H1 (cell line): ENCODE results near the gene MYH13. TPM values are rescaled to one million over a fixed set of nuclear protein-coding genes. Genes with fewer than 3 reads are reported as not detected.

Experiments
- CTCF ChIA-PET: fragments of 300-600 bp; sonication (Branson Sonifier 250); formaldehyde crosslinking; loops from one replicate; lab custom pipeline; 2021; ENCODE audit not compliant: partially characterized antibody; lab: Charles Lee
- POLR2A ChIA-PET: fragments of 300-600 bp; sonication (Branson Sonifier 250); formaldehyde crosslinking; loops from one replicate; lab custom pipeline; 2021; ENCODE audit warnings: inconsistent platforms; ENCODE audit not compliant: partially characterized antibody; lab: Charles Lee
- DNase-seq, 2 experiments: peaks; one replicate each; pipeline versions ENCODE4 v3.0.0 to v3.0.0-alpha.2; 2010 to 2022; ENCODE audit warnings: low spot score in 2 of 2, low read depth in 1 of 2, mixed read lengths in 1 of 2
- FAIRE-seq: peaks from 2 replicates; lab custom pipeline; 2011; peaks lifted over from hg19 to GRCh38; lab: Jason Lieb, UNC
- H2AFZ ChIP-seq: 2 replicates; pipeline ENCODE4 v1.8.1; 2012; ENCODE audit warnings: low read length, inconsistent platforms
- H2AK5ac ChIP-seq: 2 replicates; pipeline ENCODE4 v1.6.1; 2013; ENCODE audit warnings: low read depth, low read length
- H2BK120ac ChIP-seq: replicated peaks from 2 replicates; pipeline ENCODE3; 2013; ENCODE audit warnings: low read depth, low read length, inconsistent platforms
- H2BK12ac ChIP-seq: 2 replicates; pipeline ENCODE4 v1.6.1; 2013; ENCODE audit warnings: low read depth, low read length
- H2BK15ac ChIP-seq: 2 replicates; pipeline ENCODE4 v1.6.1; 2013; ENCODE audit warnings: low read length
- H2BK20ac ChIP-seq: 2 replicates; pipeline ENCODE4 v1.6.1; 2013; ENCODE audit warnings: low read length
- H2BK5ac ChIP-seq: 2 replicates; pipeline ENCODE4 v1.6.1; 2013; ENCODE audit warnings: low read depth, low read length
- H3K14ac ChIP-seq: 2 replicates; pipeline ENCODE4 v1.6.1; 2013; ENCODE audit warnings: inconsistent platforms; ENCODE audit not compliant: insufficient read length
- H3K18ac ChIP-seq: 2 replicates; pipeline ENCODE4 v1.6.1; 2013; ENCODE audit warnings: low read length; ENCODE audit errors: extremely low read depth
- H3K23ac ChIP-seq: 2 replicates; pipeline ENCODE4 v1.6.1; 2013; ENCODE audit warnings: inconsistent platforms; ENCODE audit not compliant: insufficient read length
- H3K23me2 ChIP-seq: 2 replicates; pipeline ENCODE4 v1.6.1; 2013; ENCODE audit warnings: low read depth, low read length
- H3K27ac ChIP-seq: 2 replicates; pipeline ENCODE4 v1.6.1; 2011; ENCODE audit warnings: low read depth, low read length, inconsistent platforms
- H3K27me3 ChIP-seq, 4 experiments: replicated peaks in 1 of 4; 1 replicate in 1 of 4; 2 replicates in 3 of 4; pipeline versions ENCODE4 v1.6.1 to v1.8.1; 2011 to 2013; ENCODE audit warnings: low read length in 3 of 4, mild to moderate bottlenecking in 3 of 4, inconsistent platforms in 2 of 4, mixed read lengths in 2 of 4, moderate library complexity in 1 of 4; ENCODE audit not compliant: control insufficient read depth in 3 of 4, insufficient read depth in 3 of 4; ENCODE audit errors: extremely low read depth in 1 of 4
- H3K36me3 ChIP-seq, 4 experiments: 2 replicates each; pipeline versions ENCODE4 v1.6.1 to v1.8.1; 2011 to 2013; ENCODE audit warnings: mild to moderate bottlenecking in 4 of 4, low read length in 3 of 4, moderate library complexity in 2 of 4, control low read depth in 1 of 4, inconsistent platforms in 1 of 4; ENCODE audit not compliant: insufficient read depth in 4 of 4, control insufficient read depth in 2 of 4
- H3K4ac ChIP-seq: replicated peaks from 2 replicates; pipeline ENCODE3; 2013; ENCODE audit warnings: low read length, low read depth, mixed read lengths, inconsistent platforms; ENCODE audit not compliant: insufficient read length
- H3K4me1 ChIP-seq, 4 experiments: replicated peaks in 1 of 4; 1 replicate in 1 of 4; 2 replicates in 3 of 4; pipeline versions ENCODE4 v1.6.1 to v1.8.1; 2011 to 2013; ENCODE audit warnings: low read length in 3 of 4, inconsistent platforms in 2 of 4, mixed read lengths in 1 of 4; ENCODE audit not compliant: insufficient read depth in 4 of 4, control insufficient read depth in 3 of 4
- H3K4me2 ChIP-seq, 2 experiments: 2 replicates each; pipeline versions ENCODE4 v1.6.1 to v1.8.1; 2011 to 2013; ENCODE audit warnings: low read depth in 2 of 2, low read length in 2 of 2, control low read depth in 1 of 2, inconsistent platforms in 1 of 2, mild to moderate bottlenecking in 1 of 2; ENCODE audit not compliant: insufficient read depth in 1 of 2
- H3K4me3 ChIP-seq, 4 experiments: fragments of 200-600, 300-600 bp in 1 of 4; sonication (generic), shearing (Covaris generic), sonication (Bioruptor Twin) in 1 of 4; 2 replicates each; pipeline versions ENCODE4 v1.5.1 to v1.8.1; 2011 to 2016; ENCODE audit warnings: low read length in 4 of 4, low read depth in 3 of 4, control low read depth in 2 of 4, inconsistent platforms in 2 of 4, mild to moderate bottlenecking in 2 of 4, mixed read lengths in 1 of 4, moderate library complexity in 1 of 4; ENCODE audit not compliant: insufficient read depth in 2 of 4; ENCODE audit errors: extremely low read depth in 1 of 4
- H3K56ac ChIP-seq: replicated peaks from 2 replicates; pipeline ENCODE3; 2013; ENCODE audit warnings: low read depth, mild to moderate bottlenecking, mixed read lengths, low read length, inconsistent platforms; ENCODE audit not compliant: insufficient read length
- H3K79me1 ChIP-seq: 2 replicates; pipeline ENCODE4 v1.6.1; 2013; ENCODE audit warnings: low read depth, low read length, control low read depth
- H3K79me2 ChIP-seq, 2 experiments: 2 replicates each; pipeline versions ENCODE4 v1.6.1 to v1.8.1; 2012 to 2013; ENCODE audit warnings: low read length in 2 of 2, mild to moderate bottlenecking in 2 of 2, inconsistent platforms in 1 of 2; ENCODE audit not compliant: insufficient read depth in 2 of 2, control insufficient read depth in 1 of 2
- H3K9ac ChIP-seq, 4 experiments: replicated peaks in 1 of 4; 1 replicate in 1 of 4; 2 replicates in 3 of 4; pipeline versions ENCODE4 v1.6.1 to v1.8.1; 2011 to 2013; ENCODE audit warnings: low read depth in 3 of 4, low read length in 3 of 4, control low read depth in 2 of 4, mild to moderate bottlenecking in 2 of 4, moderate library complexity in 2 of 4, inconsistent platforms in 1 of 4; ENCODE audit errors: extremely low read depth in 1 of 4
- H3K9me3 ChIP-seq, 2 experiments: 2 replicates each; pipeline versions ENCODE4 v1.6.1 to v1.8.1; 2012 to 2013; ENCODE audit warnings: mild to moderate bottlenecking in 2 of 2, moderate library complexity in 2 of 2, control low read depth in 1 of 2, inconsistent platforms in 1 of 2, low read depth in 1 of 2, low read length in 1 of 2, mixed read lengths in 1 of 2; ENCODE audit not compliant: insufficient read depth in 2 of 2
- H4K20me1 ChIP-seq, 2 experiments: replicated peaks in 1 of 2; 2 replicates each; pipeline versions ENCODE3 to v1.8.1; 2011 to 2013; ENCODE audit warnings: inconsistent platforms in 2 of 2, low read length in 2 of 2, mild to moderate bottlenecking in 1 of 2; ENCODE audit not compliant: insufficient read depth in 2 of 2, control insufficient read depth in 1 of 2
- H4K5ac ChIP-seq: 2 replicates; pipeline ENCODE4 v1.6.1; 2013; ENCODE audit warnings: low read length, low read depth, mixed read lengths, inconsistent platforms; ENCODE audit not compliant: insufficient read length
- H4K8ac ChIP-seq: 2 replicates; pipeline ENCODE4 v1.8.0; 2013; ENCODE audit warnings: mild to moderate bottlenecking, moderate library complexity, low read length, inconsistent platforms; ENCODE audit not compliant: insufficient read depth; ENCODE audit errors: extremely low read depth
- H4K91ac ChIP-seq: replicated peaks from 2 replicates; pipeline ENCODE3; 2013; ENCODE audit warnings: low read length, mixed read lengths, inconsistent platforms; ENCODE audit not compliant: insufficient read length
- CBX5 ChIP-seq: fragments of 300-800, 300-1000 bp; sonication (generic); IDR thresholded peaks from 2 replicates; pipeline ENCODE4 v1.7.1; 2016; ENCODE audit warnings: antibody characterized with exemption, low read length, low read depth
- EGR1 ChIP-seq: IDR thresholded peaks from 2 replicates; pipeline ENCODE4 v1.6.1; 2011; ENCODE audit warnings: low read depth, low read length, borderline replicate concordance
- HDAC6 ChIP-seq: IDR thresholded peaks from one replicate; pipeline ENCODE4 v1.7.1; 2012; ENCODE audit warnings: low read depth, mild to moderate bottlenecking, inconsistent platforms, low read length, moderate library complexity
- PHF8 ChIP-seq: fragments of 200-600 bp; sonication (generic); conservative IDR thresholded peaks from 2 replicates; pipeline ENCODE4 v1.7.1; 2012; ENCODE audit warnings: low read depth, mild to moderate bottlenecking, inconsistent platforms, low read length, moderate library complexity
- SP2 ChIP-seq: IDR thresholded peaks from 2 replicates; pipeline ENCODE4 v1.6.1; 2012; ENCODE audit warnings: mild to moderate bottlenecking, low read length, inconsistent platforms
- SRF ChIP-seq: IDR thresholded peaks from 2 replicates; pipeline ENCODE4 v1.6.1; 2011; ENCODE audit warnings: mild to moderate bottlenecking, low read depth, low read length, moderate library complexity
- TEAD4 ChIP-seq: IDR thresholded peaks from 2 replicates; pipeline ENCODE4 v1.6.1; 2012; ENCODE audit warnings: low read depth, low read length, inconsistent platforms, mixed read lengths
- polyA plus RNA-seq, 7 experiments: library from polyadenylated mRNA; depleted of rRNA in 3 of 7; stranded (reverse) in 5 of 7; unstranded in 2 of 7; fragments of >200 nt in 5 of 7; fragments of 200-250 nt in 2 of 7; gene quantifications; 1 replicate in 5 of 7; 2 replicates in 1 of 7; 4 replicates in 1 of 7; pipeline versions ENCODE4 v1.2.1 to v1.2.3, GENCODE V29; 2011 to 2013; ENCODE audit warnings: missing spikeins in 2 of 7, mixed read lengths in 2 of 7
- total RNA-seq: library from RNA; stranded (reverse); fragmentation: NEBNext Ultra II Directional; extraction: Animal tissue kit (Norgen Biotek cat#: 25700); gene quantifications from 2 replicates; pipeline ENCODE4 v1.2.1, GENCODE V29; 2021

Gene MYH13
- total and polyA plus RNA-seq, 2 of the 8 experiments (the other 6 are each of a cell fraction or from before 2014, with no cell fraction given) = not detected

- H3K18ac ChIP-seq = no peak overlapping the region
- no peaks in the 10 kb centered on the region for H3K4me1 ChIP-seq
- no peaks in the 10 kb centered on the region for H3K79me1 ChIP-seq
- no peaks in the 10 kb centered on the region for H3K23me2 ChIP-seq
- H2AK5ac ChIP-seq = no peak overlapping the region
- H3K9me3 ChIP-seq = no peaks in the 10 kb centered on the region
- H2BK15ac ChIP-seq = no peak overlapping the region
- H2BK20ac ChIP-seq = no peak overlapping the region
- no peak overlapping the region for H3K14ac ChIP-seq
- no peak for DNase-seq
- no peak overlapping the region for H3K27ac ChIP-seq
- no peaks in the 10 kb centered on the region; a peak in 1 of 7 replicates for H3K27me3 ChIP-seq
- H3K4me2 ChIP-seq = no peak overlapping the region
- no peak for TF ChIP-seq CBX5
- TF ChIP-seq HDAC6 = no peak
- TF ChIP-seq TEAD4 = no peak
- TF ChIP-seq EGR1 = no peak
- no peak for TF ChIP-seq SRF
- no peak for TF ChIP-seq SP2
- no peak for TF ChIP-seq PHF8
- POLR2A ChIA-PET = no interaction called here
- CTCF ChIA-PET = interaction anchor here (0.6 to 1.6 kb wide), 2 partner anchors 121 to 214 kb away, joined by 4 to 5 read pairs; no protein-coding TSS in a partner anchor
- no peaks in the 10 kb centered on the region for H3K79me2 ChIP-seq
- H2BK120ac ChIP-seq = no peak overlapping the region
- no peak overlapping the region for H2BK12ac ChIP-seq
- no peak overlapping the region for H2BK5ac ChIP-seq
- H4K91ac ChIP-seq = no peak overlapping the region
- H3K9ac ChIP-seq = no peak overlapping the region
- no peak overlapping the region for H3K4ac ChIP-seq
- no peak for FAIRE-seq
- no peaks in the 10 kb centered on the region for H3K36me3 ChIP-seq
- H2AFZ ChIP-seq = no peak overlapping the region
- no peak overlapping the region for H3K56ac ChIP-seq
- no peak overlapping the region for H4K5ac ChIP-seq
- no peak overlapping the region for H3K23ac ChIP-seq
- peaks cover 0 to 1% of the 10 kb centered on the region in 2 experiments for H4K20me1 ChIP-seq
- no peak overlapping the region for H4K8ac ChIP-seq
- H3K4me3 ChIP-seq = no peak overlapping the region
Measured at GRCh38 chr17:10403589-10403988, 30.8 kb upstream of the MYH13 start.
